Activated CD8-positive, alpha-beta memory T cell treated with anti-CD3 and anti-CD28 coated beads for 48 hours (primary cell): ENCODE results near the gene PTPRN2.
"Not testable (repeated sequence)": the region's sequence is repeated elsewhere in the genome, so short reads cannot be mapped to it uniquely, and the experiment has no call there.

Source experiments
- DNase-seq, 3 experiments: peaks; one replicate each; pipeline ENCODE4 v3.0.0-alpha.2; 2020; ENCODE audit warnings: low read depth in 2 of 3, low spot score in 2 of 3

PTPRN2 gene

GRCh38 chr7:157596026-157596425, 991.6 kb downstream of the PTPRN2 start:
- no peak for DNase-seq

GRCh38 chr7:157595086-157595855, 992.4 kb downstream of the PTPRN2 start:
- no peak for DNase-seq

- DNase-seq = no peak
Measured at GRCh38 chr7:157594306-157594705, 993.3 kb downstream of the PTPRN2 start.

GRCh38 chr7:157593541-157593940, 994.1 kb downstream of the PTPRN2 start:
- no peak for DNase-seq

- not testable (repeated sequence) for DNase-seq
Measured at GRCh38 chr7:157592636-157593320, 994.8 kb downstream of the PTPRN2 start.

- no peak for DNase-seq
Measured at GRCh38 chr7:157590526-157590925, 997.1 kb downstream of the PTPRN2 start.

- DNase-seq = no peak
Measured at GRCh38 chr7:157589680-157590079, 997.9 kb downstream of the PTPRN2 start.

GRCh38 chr7:157587805-157588560, 999.6 kb downstream of the PTPRN2 start:
- no peak for DNase-seq

GRCh38 chr7:157587051-157587804, 1000.4 kb downstream of the PTPRN2 start:
- DNase-seq = no peak

- DNase-seq = no peak
Measured at GRCh38 chr7:157586426-157586955, 1001.1 kb downstream of the PTPRN2 start.

GRCh38 chr7:157585113-157585861, 1002.3 kb downstream of the PTPRN2 start:
- no peak for DNase-seq

- DNase-seq = no peak
Measured at GRCh38 chr7:157584420-157584819, 1003.2 kb downstream of the PTPRN2 start.

GRCh38 chr7:157581740-157582139, 1005.9 kb downstream of the PTPRN2 start:
- no peak for DNase-seq

- DNase-seq = no peak
Measured at GRCh38 chr7:157580324-157580723, 1007.3 kb downstream of the PTPRN2 start.

- DNase-seq = no peak
Measured at GRCh38 chr7:157579425-157579824, 1008.2 kb downstream of the PTPRN2 start.

GRCh38 chr7:157577796-157578339, 1009.8 kb downstream of the PTPRN2 start:
- DNase-seq = no peak

GRCh38 chr7:157577061-157577460, 1010.6 kb downstream of the PTPRN2 start:
- no peak for DNase-seq

- DNase-seq = no peak
Measured at GRCh38 chr7:157576415-157576814, 1011.2 kb downstream of the PTPRN2 start.

GRCh38 chr7:157575777-157576176, 1011.8 kb downstream of the PTPRN2 start:
- no peak for DNase-seq
